Measurements from ENCODE around the gene UMOD. TPM values are rescaled to one million over a fixed set of nuclear protein-coding genes. Genes with fewer than 3 reads are reported as not detected.

Gene UMOD
- polyA plus RNA-seq, 3 donors, result not detected

GRCh38 chr16:20303012-20303411 lies 49.5 kb downstream of the UMOD start:
- no peaks in the 10 kb centered on the region for H3K9me3 Mint-ChIP-seq
- Histone ChIP-seq H3K36me3 (replicated peaks in 1 of 2; ENCODE audit: control insufficient read depth in 1 of 2, insufficient read depth in 2 of 2, low read length in 2 of 2) (no peaks in the 10 kb centered on the region), H3K9ac (ENCODE audit: insufficient read depth, low read length, poor library complexity, severe bottlenecking) (no peak overlapping the region), H3K4me2 (replicated peaks; ENCODE audit: extremely low read depth, low read length, poor library complexity, severe bottlenecking) (no peak overlapping the region), H3K4me1 (ENCODE audit: control insufficient read depth in 1 of 2, insufficient read depth in 2 of 2, low read length in 2 of 2) (no peaks in the 10 kb centered on the region), H3K4me3 (replicated peaks in 1 of 3; ENCODE audit: low read depth in 2 of 3, low read length in 3 of 3) (no peak overlapping the region), H3K27ac (ENCODE audit: low read depth in 1 of 2, low read length in 2 of 2) (no peak overlapping the region), H4K20me1 (ENCODE audit: insufficient read depth, low read length) (no peaks in the 10 kb centered on the region), H2AFZ (ENCODE audit: insufficient read depth, low read depth, low read length, poor library complexity, severe bottlenecking) (no peak overlapping the region), H3K27me3 (ENCODE audit: control insufficient read depth in 2 of 2, insufficient read depth in 2 of 2, low read length in 2 of 2) (no peaks in the 10 kb centered on the region), H3K79me2 (ENCODE audit: insufficient read depth, low read length) (no peaks in the 10 kb centered on the region), H3K9me3 (replicated peaks in 1 of 2; ENCODE audit: control insufficient read depth in 1 of 2, insufficient read depth in 1 of 2, low read length in 2 of 2) (no peaks in the 10 kb centered on the region)
- H3K27me3 Mint-ChIP-seq (ENCODE audit: low read depth in 3 of 3), result peaks cover 0 to 12% (median 6%) of the 10 kb centered on the region in 3 donors
- intact Hi-C loops (cut with micrococcal nuclease), result no loop called here
- no peak overlapping the region for H3K27ac Mint-ChIP-seq
- no peak for DNase-seq
- no peak overlapping the region for H3K4me3 Mint-ChIP-seq
- WGBS (ENCODE audit: insufficient coverage), result 73% methylated on average over 3 of the region's 4 CpGs
- no peaks in the 10 kb centered on the region for H3K4me1 Mint-ChIP-seq
- no peak for TF ChIP-seq CTCF (IDR thresholded peaks at IDR 0.05)
- H3K36me3 Mint-ChIP-seq, result no peaks in the 10 kb centered on the region

- H4K20me1 ChIP-seq (ENCODE audit: insufficient read depth, low read length), result no peaks in the 10 kb centered on the region
- Mint-ChIP-seq H3K4me1 (no peaks in the 10 kb centered on the region), H3K9me3 (no peaks in the 10 kb centered on the region), H3K27me3 (ENCODE audit: low read depth in 3 of 3) (peaks cover 0 to 13% (median 6%) of the 10 kb centered on the region in 3 donors), H3K36me3 (no peaks in the 10 kb centered on the region), H3K4me3 (no peak overlapping the region), H3K27ac (no peak overlapping the region)
- H3K27ac ChIP-seq (ENCODE audit: low read depth in 1 of 2, low read length in 2 of 2), result no peak overlapping the region
- no peak overlapping the region for H3K4me2 ChIP-seq (replicated peaks; ENCODE audit: extremely low read depth, low read length, poor library complexity, severe bottlenecking)
- no peaks in the 10 kb centered on the region for H3K36me3 ChIP-seq (replicated peaks in 1 of 2; ENCODE audit: control insufficient read depth in 1 of 2, insufficient read depth in 2 of 2, low read length in 2 of 2)
- H3K9me3 ChIP-seq (replicated peaks in 1 of 2; ENCODE audit: control insufficient read depth in 1 of 2, insufficient read depth in 1 of 2, low read length in 2 of 2), result no peaks in the 10 kb centered on the region
- H3K27me3 ChIP-seq (ENCODE audit: control insufficient read depth in 2 of 2, insufficient read depth in 2 of 2, low read length in 2 of 2), result no peaks in the 10 kb centered on the region
- no peak overlapping the region for H3K4me3 ChIP-seq (replicated peaks in 1 of 3; ENCODE audit: low read depth in 2 of 3, low read length in 3 of 3)
- WGBS (ENCODE audit: insufficient coverage), result 89% methylated on average over 3 of the region's 5 CpGs
- no peak overlapping the region for H2AFZ ChIP-seq (ENCODE audit: insufficient read depth, low read depth, low read length, poor library complexity, severe bottlenecking)
- H3K9ac ChIP-seq (ENCODE audit: insufficient read depth, low read length, poor library complexity, severe bottlenecking), result no peak overlapping the region
- intact Hi-C loops (cut with micrococcal nuclease), result no loop called here
- DNase-seq, result no peak
- TF ChIP-seq CTCF (IDR thresholded peaks at IDR 0.05), result no peak
- H3K79me2 ChIP-seq (ENCODE audit: insufficient read depth, low read length), result no peaks in the 10 kb centered on the region
- no peaks in the 10 kb centered on the region for H3K4me1 ChIP-seq (ENCODE audit: control insufficient read depth in 1 of 2, insufficient read depth in 2 of 2, low read length in 2 of 2)
Observed at GRCh38 chr16:20302389-20302788, 50.1 kb downstream of the UMOD start.
